IMR-90 (cell line): Measurements from ENCODE around the gene FBRS. TPM values are rescaled to one million over a fixed set of nuclear protein-coding genes. Genes with fewer than 3 reads are reported as not detected.

Experiments
- MAZ ChIP-seq: IDR thresholded peaks from 2 replicates; pipeline ENCODE4 v1.6.1; 2012; ENCODE audit warnings: low read depth, mild to moderate bottlenecking, low read length, improper control_type of control experiment, moderate library complexity, borderline replicate concordance
- MXI1 ChIP-seq: IDR thresholded peaks from 2 replicates; pipeline ENCODE4 v1.6.1; 2012; ENCODE audit warnings: low read depth, mild to moderate bottlenecking, low read length, moderate library complexity, borderline replicate concordance
- RFX5 ChIP-seq: IDR thresholded peaks from 2 replicates; pipeline ENCODE4 v1.8.0; 2012; ENCODE audit warnings: low read depth, mild to moderate bottlenecking, low read length, moderate library complexity
- USF2 ChIP-seq: fragments of 150-350 bp; IDR thresholded peaks from 2 replicates; pipeline ENCODE4 v1.6.1; 2017; ENCODE audit warnings: mild to moderate bottlenecking, antibody characterized with exemption, low read length, low read depth
- polyA plus RNA-seq, 3 experiments: library from polyadenylated mRNA; depleted of rRNA; stranded (reverse); fragments of >200 nt; gene quantifications; 2 replicates each; pipeline ENCODE4 v1.2.3, GENCODE V29; 2012; ENCODE audit warnings: low replicate concordance in 1 of 3
- total RNA-seq: library from RNA; depleted of rRNA; stranded (reverse); fragments of >200 nt; gene quantifications from 2 replicates; pipeline ENCODE4 v1.2.3, GENCODE V29; 2012

FBRS gene
- total and polyA plus RNA-seq, 2 of the 4 experiments (the other 2 are of a cell fraction): 2.0 to 22.4 TPM

- peak; percentile 68; the same call in 1 of the 2 replicates for TF ChIP-seq MAZ
- no peak for TF ChIP-seq USF2
- no peak for TF ChIP-seq RFX5
- no peak for TF ChIP-seq MXI1
Observed at GRCh38 chr16:30650369-30651123, 7.7 kb upstream of the FBRS start, which contains the start of gene PRR14 (continued).
